Measurements from ENCODE around the gene PURB.
"Not testable (repeated sequence)": the region's sequence is repeated elsewhere in the genome, so short reads cannot be mapped to it uniquely, and the experiment has no call there.

Gene PURB

DNA sequence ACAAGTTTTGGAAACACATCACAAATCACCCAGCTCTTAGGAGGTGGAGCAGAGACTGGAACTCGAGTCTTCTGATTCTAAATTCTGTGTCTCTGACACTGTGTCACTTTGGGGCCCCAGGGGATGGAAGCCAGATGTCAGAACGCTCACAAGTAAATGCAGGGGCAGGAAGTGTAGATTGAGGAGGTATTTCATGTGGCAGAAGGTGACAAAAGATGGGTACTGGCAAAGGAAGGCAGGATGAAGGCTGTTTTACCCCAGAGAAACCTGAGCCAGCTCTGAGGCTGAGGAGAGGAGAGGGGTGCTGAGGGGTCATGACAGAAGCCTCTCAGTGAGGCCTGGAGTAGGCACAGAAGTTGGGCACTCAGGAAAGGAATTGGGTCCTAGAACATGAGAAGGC, 6.0 kb upstream of the PURB start:
- no peak for DNase-seq

DNA sequence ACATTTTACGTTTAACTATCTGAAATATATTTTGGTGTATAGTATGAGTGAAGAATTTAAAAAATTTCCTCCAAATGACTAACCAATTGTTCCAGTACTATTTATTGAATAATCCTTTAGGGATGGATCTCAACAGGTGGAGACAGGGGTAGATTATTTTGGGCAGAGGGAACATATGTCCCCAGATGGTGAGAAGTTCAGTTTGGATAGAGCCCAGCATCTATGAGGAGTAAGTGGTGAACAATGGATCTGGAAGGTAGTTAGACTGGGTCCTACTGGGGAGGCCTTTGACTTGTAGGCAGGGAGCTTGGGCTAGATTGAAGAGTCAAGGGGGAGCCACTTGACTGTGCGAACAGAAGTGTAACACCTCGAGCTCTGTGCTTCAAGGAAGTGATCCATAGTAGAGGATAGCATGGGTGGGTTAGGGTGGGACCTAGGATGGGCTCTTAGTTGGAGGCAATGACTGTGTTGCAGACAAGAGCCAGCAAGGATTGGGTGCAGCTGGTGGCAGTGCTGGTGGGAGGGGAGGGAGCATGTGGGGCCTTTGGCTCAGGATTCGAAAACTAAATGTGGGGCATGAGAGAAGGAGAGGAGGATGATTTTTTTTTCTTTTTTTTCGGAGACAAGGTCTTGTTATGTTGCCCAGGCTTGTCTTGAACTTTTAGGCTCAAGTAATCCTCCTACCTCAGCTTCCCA, 3.9 kb upstream of the PURB start:
- DNase-seq: no peak

DNA sequence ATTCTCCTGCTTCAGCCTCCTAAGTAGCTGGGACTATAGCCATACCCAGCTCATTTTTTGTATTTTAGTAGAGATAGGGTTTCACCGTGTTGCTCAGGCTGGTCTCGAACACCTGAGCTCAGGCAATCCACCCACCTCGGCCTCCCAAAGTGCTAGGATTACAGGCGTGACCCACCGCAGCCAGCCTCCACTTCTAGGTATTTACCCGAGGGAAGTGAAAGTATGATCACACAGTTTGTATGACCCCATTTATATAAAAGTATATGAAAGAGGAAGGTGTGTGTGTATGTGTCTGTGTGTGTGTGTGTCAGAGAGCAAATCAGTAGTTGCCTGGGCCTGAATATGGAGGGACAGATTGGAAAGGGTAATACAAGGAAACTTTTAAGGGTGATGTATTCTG, 2.0 kb upstream of the PURB start:
- DNase-seq: no peak

DNA sequence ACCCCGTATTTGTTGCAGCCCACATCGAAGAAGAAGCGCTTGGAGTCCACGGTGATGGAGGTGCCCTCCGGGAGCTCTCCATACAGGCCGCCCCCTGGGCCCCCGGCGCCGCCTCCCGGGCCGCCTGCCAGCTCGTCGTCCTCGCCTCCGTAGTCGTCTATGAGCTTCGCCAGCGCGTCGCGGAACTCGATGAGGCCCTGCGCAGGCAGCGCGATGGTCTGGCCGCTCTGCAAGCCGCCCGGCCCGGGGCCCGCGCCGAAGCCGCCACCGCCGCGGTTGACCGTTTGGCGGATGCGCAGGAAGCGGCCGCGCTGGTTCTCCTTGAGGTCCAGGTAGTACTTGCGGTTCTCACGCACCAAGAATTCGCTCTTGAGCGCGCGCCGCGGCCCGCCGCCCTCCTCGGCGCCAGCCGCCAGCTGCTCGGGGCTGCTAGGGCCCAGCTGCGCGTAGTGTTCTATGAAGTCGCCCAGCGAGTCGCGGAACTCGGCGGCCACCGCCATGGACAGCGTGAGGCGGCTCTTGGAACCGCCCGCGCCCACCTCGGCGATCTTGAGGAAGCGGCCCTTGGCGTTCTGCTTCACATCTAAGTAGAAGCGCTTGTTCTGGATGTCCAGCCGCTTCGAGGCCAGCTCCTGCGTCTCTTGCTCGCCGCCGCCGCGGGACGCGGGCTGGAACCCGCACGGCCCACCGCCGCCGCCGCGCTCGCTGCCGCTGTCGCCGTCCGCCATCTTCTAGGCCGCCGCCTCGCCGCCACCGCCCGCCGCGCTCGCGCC, 523 bp downstream of the PURB start:
- peak; percentile 20 for DNase-seq

DNA sequence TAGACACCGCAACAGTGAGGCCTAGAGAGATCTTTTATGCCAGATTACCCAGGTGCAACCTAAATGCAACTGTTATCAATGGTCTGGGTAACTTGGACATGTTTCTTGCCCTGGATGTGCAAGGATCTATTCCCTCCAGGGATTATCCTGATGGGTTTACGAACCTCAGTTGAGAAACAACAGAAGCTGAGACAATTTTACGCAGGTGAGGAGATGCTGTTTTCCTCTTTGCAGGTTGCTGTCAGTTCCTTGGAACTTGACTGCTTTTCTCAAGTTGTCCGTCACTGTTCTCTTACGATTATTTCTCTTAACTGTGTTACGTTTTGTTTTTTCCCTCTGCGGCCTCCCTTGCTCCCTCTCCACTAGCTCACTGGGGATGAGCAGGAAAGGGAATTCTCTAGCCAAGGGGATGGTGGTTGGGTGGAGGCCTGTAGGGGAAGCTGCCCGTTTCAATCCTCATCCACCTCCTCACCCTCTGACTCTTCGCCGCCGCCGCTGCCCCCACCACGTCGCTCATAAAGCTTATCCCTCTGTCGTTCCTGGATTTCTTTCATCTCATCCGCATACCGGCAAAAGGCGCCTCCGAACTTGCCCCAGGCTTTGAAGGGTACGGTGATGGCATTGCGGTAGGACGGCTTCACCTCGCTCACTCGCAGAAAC, 1.2 kb downstream of the PURB start:
- no peak for DNase-seq

DNA sequence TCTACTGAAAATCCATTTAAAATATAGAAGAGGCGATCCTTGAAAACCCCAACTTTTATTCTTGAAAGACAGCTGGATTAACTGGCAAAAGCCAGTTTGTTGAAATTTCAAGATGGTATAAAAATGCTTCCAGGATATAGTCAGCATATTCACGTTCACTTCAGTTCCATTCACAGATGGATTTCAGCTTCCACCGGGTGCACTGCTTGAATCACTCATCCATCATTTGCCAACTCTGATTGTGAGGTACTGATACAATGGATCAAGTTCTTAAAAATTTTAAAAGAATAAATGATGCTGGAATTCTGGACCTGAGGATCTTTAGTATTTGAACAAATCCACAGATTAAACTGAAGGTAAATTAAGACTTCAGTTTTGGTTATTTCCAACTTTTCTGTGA, 2.4 kb downstream of the PURB start:
- DNase-seq: no peak

DNA sequence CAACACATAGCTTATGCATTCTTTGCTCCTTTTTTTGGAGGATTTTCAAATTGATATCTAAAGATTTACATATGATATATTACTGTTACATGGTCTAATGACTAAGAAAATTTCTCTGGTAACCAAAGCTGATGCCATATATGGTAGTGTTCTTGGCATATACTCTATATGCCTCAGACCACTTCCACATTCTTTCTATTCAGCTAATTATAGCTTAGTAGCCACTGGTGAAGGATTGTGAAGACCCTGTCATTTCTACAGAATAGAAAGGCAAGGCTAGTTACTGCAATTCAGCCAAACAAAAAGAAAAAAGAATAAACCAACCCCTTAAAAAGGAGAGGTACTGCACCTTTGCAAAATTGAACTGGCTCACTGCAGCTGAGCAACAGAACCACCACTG, 3.7 kb downstream of the PURB start:
- no peak for DNase-seq

DNA sequence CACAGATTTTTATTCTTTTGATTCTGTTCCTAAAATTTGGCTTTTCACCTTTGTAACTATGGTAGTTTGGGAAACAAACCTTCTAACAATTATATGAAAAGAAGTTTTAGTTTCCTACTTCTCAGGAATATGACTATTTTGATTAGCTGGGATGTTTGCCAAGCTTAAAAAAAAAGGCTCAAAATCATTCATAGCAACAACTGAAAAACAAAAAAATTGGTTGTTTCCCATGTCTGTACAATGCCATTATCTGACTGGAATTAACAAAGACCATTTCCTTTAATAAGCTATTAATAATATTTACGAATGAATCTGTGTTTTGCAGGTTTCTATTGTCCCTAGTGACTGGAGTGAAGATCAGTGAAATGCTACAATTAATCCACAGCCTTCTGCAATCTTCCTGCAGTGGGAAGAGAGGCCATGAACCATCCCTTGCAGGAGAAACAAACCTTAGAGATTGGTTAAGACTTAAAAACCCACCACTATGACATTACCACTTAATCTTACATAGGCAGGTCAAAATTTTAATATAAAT, 4.2 kb downstream of the PURB start:
- DNase-seq: no peak

DNA sequence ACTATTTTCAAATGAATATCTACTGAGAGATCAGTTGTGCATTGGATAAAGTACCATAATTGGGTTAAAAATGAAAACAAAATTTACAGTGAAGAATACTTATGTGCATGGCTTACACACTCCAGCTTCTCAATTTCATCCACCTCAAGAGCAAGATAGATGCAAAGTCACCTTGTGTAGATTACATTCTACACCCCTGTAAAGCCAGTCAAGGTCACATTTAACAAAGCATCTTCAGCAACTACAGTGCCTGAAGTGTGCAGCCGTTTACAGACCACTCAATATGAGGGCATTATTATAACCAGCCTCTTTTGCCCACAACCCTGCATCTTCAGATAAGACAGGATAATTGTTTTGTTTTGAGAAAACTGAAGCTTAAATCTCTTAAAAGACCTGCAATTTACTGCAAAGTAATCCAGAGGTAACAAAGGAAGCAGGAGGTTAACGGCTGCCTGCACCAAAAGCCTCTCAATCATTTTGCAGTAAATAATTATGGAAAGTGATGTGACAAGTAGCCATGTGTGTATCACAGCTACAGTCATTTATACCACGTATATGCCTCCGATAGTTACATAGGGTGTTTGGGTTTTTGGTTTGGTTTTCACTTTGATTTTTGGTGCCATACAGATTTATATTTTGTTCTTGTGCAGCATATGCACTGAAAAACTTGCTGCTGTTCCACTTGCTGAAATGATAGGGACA, 4.9 kb downstream of the PURB start:
- DNase-seq: no peak

DNA sequence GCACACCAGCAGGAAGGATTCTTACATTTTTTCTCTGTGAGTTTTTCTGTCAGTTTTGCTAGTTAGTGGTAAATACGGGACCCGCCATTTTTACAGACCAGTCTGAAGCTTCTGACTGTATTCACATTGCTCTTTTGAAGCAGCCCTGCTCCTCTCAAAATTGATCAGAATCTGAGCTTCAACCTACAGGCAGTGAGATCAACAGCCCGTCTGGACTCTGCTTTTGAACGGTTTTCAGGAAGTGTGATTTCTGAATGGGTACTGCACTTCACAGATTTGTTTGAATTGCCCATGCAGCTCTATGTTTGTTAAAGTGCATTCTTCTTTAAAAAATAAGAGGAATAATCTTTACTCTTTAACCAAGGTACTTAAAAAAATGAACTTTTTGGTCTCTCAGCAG, 8.9 kb downstream of the PURB start:
- DNase-seq: no peak

DNA sequence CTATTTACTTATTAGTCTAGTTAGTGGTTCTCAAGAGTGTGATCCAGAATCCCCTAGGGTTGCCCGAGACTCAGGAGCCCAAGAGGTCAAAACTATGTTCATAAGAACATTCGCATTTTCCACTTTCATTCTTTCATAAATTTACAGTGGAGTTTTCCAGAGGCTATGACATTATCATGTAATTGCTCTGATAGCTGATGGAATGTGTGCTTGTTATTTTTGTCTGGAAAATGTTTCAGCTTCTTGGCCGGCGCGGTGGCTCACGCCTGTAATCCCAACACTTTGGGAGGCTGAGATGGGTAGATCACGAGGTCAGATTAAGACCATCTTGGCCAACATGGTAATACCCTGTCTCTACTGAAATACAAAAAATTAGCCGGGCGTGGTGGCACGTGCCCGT, 10.1 kb downstream of the PURB start:
- DNase-seq: no peak

DNA sequence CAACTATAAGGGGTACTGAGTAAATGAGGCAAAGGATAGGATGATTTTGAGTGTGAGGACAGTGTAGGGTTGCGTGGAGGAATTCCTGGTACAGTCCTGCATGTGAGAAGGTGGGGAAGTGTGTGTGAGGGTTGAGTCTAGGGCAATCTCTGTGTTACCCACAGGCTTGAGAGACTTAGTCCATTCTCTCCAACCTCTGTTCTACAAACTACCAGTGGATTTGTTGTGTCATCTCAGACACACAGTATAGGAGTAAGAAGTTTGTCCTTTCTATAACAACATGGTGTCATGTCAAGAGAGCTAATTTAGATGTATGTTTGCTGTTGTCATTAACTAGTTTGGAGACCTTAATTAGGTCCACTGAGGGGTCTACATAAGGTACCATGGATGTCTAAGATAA, 12.5 kb downstream of the PURB start:
- DNase-seq: no peak

DNA sequence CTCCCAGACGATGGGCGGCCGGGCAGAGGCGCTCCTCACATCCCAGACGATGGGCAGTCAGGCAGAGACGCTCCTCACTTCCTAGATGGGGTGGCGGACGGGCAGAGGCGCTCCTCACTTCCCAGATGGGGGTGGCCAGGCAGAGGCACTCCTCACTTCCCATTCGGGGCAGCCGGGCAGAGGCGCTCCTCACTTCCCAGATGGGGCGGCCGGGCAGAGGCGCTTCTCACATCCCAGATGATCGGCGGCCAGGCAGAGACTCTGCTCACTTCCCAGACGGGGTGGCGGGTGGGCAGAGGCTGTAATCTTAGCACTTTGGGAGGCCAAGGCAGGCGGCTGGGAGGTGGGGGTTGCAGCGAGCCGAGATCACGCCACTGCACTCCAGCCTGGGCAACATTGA, 13.4 kb downstream of the PURB start:
- not testable (repeated sequence) for DNase-seq

DNA sequence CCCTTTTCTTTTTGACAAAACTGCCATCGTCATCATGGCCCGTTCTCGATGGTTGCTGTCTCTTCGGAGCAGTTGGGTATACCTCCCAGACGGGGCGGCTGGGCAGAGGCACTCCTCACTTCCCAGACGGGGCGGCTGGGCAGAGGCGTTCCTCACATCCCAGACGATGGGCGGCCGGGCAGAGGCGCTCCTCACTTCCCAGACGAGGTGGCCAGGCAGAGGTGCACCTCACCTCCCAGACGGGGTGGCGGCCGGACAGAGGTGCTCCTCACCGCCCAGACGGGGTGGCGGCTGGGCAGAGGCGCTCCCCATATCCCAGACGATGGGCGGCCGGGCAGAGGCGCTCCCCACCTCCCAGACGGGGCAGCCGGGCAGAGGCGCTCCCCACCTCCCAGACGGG, 14.6 kb downstream of the PURB start:
- not testable (repeated sequence) for DNase-seq

DNA sequence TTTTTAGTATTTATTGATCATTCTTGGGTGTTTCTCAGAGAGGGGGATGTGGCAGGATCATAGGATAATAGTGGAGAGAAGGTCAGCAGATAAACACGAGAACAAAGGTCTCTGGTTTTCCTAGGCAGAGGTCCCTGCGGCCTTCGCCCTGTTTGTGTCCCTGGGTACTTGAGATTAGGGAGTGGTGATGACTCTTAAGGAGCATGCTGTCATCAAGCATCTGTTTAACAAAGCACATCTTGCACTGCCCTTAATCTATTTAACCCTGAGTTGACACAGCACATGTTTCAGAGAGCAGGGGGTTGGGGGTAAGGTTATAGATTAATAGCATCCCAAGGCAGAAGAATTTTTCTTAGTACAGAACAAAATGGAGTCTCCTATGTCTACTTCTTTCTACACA, 15.0 kb downstream of the PURB start:
- not testable (repeated sequence) for DNase-seq

DNA sequence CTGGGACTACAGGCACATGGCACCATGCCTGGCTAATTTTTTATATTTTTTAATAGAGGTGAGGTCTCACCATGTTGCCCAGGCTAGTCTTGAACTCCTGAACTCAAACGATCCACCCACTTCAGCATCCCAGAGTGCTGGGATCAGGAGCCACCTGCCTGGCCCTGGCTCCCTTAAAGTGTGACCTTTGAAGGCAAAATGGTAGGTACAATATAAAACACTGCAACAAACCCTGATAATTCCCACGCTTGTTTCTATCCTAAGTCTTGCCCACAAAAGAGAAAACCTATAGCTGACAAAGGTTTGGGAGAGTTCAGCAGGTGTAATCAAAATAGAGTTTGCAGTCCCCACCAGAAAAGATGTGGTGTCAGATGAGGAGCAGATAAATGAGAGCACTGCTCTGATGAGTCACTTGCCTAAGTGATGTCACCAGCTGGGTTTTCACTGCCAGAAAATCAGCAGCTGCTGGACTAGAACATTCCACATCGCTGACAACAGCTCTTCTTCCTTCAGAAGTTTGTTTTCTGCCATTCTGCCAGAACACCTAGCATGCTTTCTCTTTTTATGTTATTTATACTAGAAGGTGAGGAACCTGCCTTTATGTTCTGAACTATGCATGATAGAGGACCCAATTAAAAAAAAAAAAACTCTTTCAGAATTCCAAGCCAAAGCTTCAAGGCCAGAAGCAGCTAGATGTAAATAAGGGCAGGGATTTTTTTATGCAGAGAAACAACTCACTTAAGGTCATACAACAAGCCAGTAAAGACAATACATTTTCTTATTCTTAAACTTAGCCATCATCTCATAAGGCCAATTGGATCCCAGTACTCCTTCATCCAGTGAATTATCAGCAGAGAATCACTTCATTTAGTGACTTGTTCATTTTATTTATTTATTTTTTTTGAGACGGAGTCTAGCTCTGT, 18.0 kb downstream of the PURB start:
- peak; percentile 34 for DNase-seq

DNA sequence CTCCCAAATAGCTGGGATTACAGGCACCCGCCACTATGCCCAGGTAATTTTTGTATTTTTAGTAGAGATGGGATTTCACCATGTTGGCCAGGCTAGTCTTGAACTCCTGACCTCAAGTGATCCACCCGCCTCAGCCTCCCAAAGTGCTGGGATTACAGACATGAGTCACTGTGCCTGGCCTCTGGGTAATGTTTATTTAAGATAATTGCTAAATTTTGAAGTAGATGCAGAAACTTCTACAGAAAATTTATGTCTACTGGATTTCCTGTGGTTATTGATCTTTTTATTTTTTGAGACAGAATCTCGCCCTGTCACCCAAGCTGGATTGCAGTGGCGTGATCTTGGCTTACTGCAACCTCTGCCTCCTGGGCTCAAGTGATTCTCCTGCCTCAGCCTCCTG, 23.4 kb downstream of the PURB start:
- DNase-seq: not testable (repeated sequence)

DNA sequence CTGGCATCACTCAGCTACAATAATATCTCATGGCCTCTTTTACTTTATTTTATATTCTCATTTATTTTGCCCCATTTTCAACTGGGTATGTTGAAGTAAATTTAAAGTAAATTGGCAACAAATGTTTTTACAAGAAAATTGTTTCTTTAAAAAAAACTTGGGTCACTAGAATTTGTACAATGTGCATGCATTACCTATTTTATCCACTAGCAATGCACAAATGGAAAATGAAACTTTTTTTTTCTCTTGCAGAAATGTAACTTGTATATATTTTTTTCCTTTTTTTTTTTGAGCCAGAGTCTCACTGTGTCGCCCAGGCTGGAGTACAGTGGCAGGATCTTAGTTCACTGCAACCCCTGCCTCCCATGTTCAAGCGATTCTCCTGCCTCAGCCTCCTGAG, 27.2 kb downstream of the PURB start:
- DNase-seq: no peak

DNA sequence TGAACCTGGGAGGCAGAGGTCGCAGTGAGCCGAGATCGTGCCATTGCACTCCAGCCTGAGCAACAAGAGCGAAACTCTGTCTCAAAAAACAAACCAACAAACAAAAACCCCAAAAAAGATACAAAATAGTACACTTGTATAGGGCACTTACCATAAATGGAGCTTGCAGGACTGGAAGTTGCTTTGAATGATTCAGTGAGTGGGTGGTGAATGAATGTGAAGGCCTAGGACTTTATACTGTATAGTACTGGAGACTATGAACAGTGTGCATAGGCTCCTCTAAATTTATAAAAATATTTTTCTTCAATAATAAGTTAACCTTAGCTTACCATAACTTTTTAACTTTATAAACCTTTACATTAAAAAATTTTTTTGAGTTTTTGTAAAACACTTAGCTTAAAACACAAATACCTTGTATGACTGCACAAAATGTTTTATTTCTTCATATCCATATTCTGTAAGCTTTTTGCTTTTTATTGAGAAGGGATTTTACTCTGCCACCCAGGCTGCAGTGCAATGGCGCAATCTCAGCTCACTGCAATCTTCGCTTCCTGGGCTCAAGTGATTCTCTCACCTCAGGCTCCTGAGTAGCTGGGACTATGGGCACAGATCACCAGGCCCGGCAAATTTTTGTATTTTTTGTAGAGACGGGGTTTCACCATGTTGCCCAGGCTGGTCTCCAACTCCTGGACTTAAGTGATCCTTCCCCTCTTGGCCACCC, 30.5 kb downstream of the PURB start:
- no peak for DNase-seq

DNA sequence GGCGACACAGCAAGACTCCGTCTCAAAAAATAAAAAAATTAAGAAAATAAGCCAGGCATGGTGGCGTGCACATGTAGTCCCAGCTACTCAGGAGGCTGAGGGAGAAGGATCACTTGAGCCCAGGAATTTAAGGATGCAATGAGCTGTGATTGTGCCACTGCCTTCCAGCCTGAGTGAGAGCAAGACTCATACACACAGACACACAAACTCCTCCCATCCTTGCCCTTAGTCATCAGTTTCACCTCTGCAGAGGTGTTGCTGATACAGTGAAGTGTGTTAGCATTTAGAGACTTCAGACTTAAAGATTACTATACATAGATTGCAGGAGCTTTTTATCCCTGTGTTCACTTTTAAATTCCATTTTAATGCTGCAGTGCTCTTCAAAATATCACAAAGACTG, 31.9 kb downstream of the PURB start:
- no peak for DNase-seq

DNA sequence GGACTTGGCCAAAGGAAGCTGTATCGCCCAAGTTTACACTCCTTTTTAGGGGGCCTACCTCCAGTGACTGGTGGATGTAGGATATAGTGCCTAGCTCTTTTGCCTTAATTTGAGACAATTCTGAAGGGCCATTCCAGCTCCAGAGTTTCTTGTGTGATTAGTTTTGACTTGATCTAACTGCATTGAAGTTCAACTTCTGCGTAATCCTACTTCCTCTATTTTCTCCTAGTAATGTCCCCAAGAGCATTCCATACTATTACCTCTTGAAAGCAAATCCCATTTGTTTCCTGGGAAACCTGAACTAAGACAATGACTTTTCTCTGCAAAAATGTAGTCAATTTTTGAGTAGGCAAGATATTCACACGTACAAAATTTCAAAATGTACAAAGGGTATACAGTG, 32.7 kb downstream of the PURB start:
- no peak for DNase-seq

Data from NCI-H446 treated with DMSO at 0.1 percent for 48 hours (cell line).